ENCODE results near the gene IKZF5.

IKZF5 gene

GRCh38 chr10:122962405-122962804 is 46.2 kb downstream of the IKZF5 start (continued):
- TF ChIP-seq, protein P1, sequence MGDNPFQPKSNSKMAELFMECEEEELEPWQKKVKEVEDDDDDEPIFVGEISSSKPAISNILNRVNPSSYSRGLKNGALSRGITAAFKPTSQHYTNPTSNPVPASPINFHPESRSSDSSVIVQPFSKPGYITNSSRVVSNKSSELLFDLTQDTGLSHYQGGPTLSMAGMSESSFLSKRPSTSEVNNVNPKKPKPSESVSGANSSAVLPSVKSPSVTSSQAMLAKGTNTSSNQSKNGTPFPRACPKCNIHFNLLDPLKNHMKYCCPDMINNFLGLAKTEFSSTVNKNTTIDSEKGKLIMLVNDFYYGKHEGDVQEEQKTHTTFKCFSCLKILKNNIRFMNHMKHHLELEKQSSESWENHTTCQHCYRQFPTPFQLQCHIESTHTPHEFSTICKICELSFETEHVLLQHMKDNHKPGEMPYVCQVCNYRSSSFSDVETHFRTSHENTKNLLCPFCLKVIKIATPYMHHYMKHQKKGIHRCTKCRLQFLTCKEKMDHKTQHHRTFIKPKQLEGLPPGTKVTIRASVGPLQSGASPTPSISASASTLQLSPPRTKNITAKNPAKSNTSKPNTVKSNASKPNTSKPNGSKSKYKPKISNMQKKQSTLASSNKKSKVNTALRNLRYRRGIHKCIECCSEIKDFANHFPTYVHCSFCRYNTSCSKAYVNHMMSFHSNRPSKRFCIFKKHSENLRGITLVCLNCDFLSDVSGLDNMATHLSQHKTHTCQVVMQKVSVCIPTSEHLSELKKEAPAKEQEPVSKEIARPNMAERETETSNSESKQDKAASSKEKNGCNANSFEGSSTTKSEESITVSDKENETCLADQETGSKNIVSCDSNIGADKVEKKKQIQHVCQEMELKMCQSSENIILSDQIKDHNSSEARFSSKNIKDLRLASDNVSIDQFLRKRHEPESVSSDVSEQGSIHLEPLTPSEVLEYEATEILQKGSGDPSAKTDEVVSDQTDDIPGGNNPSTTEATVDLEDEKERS (tag by site-specific recombination; IDR thresholded peaks at IDR 0.05): no peak

DNA sequence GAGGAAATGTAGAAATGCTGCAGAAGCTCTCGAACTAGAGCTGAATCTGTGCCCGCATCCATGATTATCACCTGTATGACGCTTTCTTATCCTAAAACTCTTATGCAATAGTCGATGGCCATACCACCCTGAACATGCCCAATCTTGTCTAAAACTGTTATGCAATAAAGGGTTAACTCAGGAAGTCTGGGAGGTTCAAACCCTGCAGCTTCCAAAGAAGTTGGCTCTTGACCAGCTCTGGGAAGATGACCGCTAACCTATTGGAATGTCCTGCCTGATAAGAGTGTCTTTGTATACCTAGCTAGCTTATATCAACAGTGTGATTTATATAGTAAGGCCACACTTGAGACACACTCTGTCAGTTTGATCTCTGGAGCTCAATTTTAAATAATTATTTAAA is 51.1 kb downstream of the IKZF5 start:
- Histone ChIP-seq H3K27ac (ENCODE audit: extremely low read depth, low read depth, low read length) (no peak overlapping the region), H3K4me1 (ENCODE audit: control insufficient read depth, insufficient read depth, low read length) (peaks cover under 1% of the 10 kb centered on the region; the same call in 1 of the 2 replicates)
- CTCF ChIA-PET: interaction anchor here (3.1 kb wide), 1 partner anchor 23 kb away, joined by 14 read pairs; the partner anchor contains the start of gene PSTK

DNA sequence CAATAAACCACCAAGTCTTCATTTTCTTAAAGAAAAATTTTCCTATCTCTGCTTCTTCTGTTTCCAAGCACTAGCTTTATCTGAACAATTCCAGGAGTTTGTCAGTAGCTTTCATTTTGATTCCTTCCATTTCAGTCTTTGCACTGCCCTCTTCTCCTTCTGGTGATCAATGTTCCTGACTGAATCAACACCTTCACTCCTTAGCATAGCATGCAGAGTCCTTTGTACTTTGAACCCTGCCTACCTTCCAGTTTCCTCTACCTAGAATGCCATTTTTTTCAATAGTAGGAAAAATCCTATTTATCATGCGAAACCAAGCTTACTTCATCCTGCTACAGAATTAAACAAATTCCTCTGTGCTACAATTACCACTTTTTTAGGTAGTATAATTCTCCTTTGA is 52.7 kb downstream of the IKZF5 start:
- POLR2A ChIA-PET: interaction anchor here (0.6 kb wide), 1 partner anchor 1966 kb away, joined by 3 read pairs; no protein-coding TSS in a partner anchor
- CTCF ChIA-PET: no interaction called here
- H3K36me3 ChIP-seq (ENCODE audit: control insufficient read depth in 2 of 2, insufficient read depth in 1 of 2, low read length in 2 of 2): peaks cover 0 to 5% of the 10 kb centered on the region in 2 experiments
- H3K4me1 ChIP-seq (ENCODE audit: control insufficient read depth, insufficient read depth, low read length): peaks cover 2% of the 10 kb centered on the region; the same call in 1 of the 2 replicates
- no peak overlapping the region for H3K27ac ChIP-seq (ENCODE audit: extremely low read depth, low read depth, low read length)
- H3K9me3 ChIP-seq (ENCODE audit: control insufficient read depth, insufficient read depth, low read depth, low read length): no peaks in the 10 kb centered on the region
- TF ChIP-seq ZNF132 (tag by site-specific recombination; IDR thresholded peaks at IDR 0.05; ENCODE audit: borderline replicate concordance) (no peak), ZNF202 (tag by site-specific recombination; IDR thresholded peaks at IDR 0.05; ENCODE audit: borderline replicate concordance) (no peak)
- no peak overlapping the region for H3K4me3 ChIP-seq (ENCODE audit: low read depth, low read length)

More for the DNA sequence above, 51.1 kb downstream of the IKZF5 start:
- POLR2A ChIA-PET: no interaction called here
- TF ChIP-seq ZNF426 (tag by site-specific recombination; IDR thresholded peaks at IDR 0.05) (no peak), ZNF341 (tag by site-specific recombination; IDR thresholded peaks at IDR 0.05; ENCODE audit: low read depth) (no peak), GLIS2 (tag by site-specific recombination; IDR thresholded peaks at IDR 0.05) (no peak), ZNF146 (tag by site-specific recombination; IDR thresholded peaks at IDR 0.05) (no peak), SCRT1 (tag by site-specific recombination; IDR thresholded peaks at IDR 0.05; ENCODE audit: borderline replicate concordance) (no peak), ZNF707 (tag by site-specific recombination; IDR thresholded peaks at IDR 0.05) (no peak), ZNF837 (tag by site-specific recombination; IDR thresholded peaks at IDR 0.05) (no peak), ZNF391 (tag by site-specific recombination; IDR thresholded peaks at IDR 0.05; ENCODE audit: borderline replicate concordance, low read depth) (no peak), ZNF692 (tag by site-specific recombination; IDR thresholded peaks at IDR 0.05) (no peak), ZBTB17 (tag by site-specific recombination; IDR thresholded peaks at IDR 0.05) (no peak), REPIN1 (tag by site-specific recombination; IDR thresholded peaks at IDR 0.05; ENCODE audit: low read depth) (no peak), ZNF658 (tag by site-specific recombination; IDR thresholded peaks at IDR 0.05) (no peak), ZNF239 (tag by site-specific recombination; IDR thresholded peaks at IDR 0.05) (no peak), KLF1 (tag by site-specific recombination; IDR thresholded peaks at IDR 0.05) (no peak)
- TF ChIP-seq, protein P2, sequence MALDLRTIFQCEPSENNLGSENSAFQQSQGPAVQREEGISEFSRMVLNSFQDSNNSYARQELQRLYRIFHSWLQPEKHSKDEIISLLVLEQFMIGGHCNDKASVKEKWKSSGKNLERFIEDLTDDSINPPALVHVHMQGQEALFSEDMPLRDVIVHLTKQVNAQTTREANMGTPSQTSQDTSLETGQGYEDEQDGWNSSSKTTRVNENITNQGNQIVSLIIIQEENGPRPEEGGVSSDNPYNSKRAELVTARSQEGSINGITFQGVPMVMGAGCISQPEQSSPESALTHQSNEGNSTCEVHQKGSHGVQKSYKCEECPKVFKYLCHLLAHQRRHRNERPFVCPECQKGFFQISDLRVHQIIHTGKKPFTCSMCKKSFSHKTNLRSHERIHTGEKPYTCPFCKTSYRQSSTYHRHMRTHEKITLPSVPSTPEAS (tag by site-specific recombination; IDR thresholded peaks at IDR 0.05): no peak
- no peaks in the 10 kb centered on the region for H3K9me3 ChIP-seq (ENCODE audit: control insufficient read depth, insufficient read depth, low read depth, low read length)
- no peak overlapping the region for H3K4me3 ChIP-seq (ENCODE audit: low read depth, low read length)
- no peaks in the 10 kb centered on the region for H3K36me3 ChIP-seq (ENCODE audit: control insufficient read depth in 2 of 2, insufficient read depth in 1 of 2, low read length in 2 of 2)

All from HEK293 (cell line).